Activated T-cell treated with anti-CD3 and anti-CD28 coated beads, Interleukin-2, amount 50 U/mL, for 1 hour (primary cell): Measurements from ENCODE around the gene SMIM35.

Source experiments
- DNase-seq: peaks from one replicate; pipeline ENCODE4 v3.0.0-alpha.2; 2020

Gene SMIM35

DNA sequence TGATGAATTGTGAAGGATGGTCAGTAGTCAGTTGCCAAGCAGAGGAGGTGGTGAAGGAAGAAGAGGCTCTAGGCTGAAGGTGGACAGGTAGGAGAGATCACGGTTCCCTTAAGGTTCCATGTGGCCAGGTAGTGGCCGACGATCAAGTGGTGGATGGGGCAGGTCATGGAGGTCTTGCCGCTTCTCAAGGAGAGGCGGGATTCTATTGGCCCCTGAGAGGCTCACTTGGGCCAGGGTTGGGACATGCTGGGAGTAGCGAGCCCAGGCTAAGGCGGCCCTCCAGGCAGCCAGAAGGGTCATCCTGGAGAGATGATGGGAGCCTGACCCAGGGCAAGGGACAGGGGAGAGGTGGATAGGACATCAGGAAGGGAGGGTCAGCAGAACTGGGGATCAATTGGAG lies 30.8 kb downstream of the SMIM35 start:
- DNase-seq = no peak

DNA sequence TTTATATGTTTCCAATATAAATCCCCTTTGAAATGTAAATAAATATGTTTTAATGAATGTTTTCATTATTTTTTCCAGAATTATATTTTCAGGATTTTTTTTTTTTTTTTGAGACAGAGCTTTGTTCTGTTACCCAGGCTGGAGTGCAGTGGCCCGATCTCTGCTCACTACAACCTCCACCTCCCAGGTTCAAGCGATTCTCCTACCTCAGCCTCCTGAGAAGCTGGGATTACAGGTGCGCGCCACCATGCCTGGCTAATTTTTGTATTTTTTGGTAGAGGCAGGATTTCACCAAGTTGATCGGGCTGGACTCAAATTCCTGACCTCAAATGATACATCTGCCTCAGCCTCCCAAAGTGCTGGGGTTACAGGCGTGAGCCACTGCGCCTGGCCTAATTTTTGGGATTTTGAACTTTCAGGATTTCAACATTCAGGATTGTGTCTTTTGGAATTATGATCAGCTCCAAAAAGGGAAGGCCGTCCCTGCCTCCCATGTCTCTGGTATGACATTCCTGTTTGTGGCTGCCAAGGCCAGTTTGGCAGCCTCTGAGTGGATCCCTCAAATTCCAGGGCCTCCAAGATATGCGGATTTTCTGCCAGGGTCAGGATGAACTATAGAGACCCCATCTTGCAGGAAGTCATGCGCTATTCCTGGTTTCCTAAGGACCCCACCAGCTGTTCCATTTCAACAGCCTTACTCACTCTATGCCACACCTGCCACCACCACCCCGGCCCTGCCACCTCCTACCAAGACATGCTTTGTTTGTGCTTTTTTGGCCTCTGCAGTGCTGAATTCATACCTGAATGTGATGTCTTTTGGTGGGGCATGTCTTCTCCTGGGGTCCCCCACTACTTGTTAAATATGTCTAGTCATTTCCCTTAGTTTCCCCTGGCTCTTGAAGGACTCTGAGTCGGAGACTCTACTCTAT lies 31.8 kb downstream of the SMIM35 start:
- DNase-seq = no peak

DNA sequence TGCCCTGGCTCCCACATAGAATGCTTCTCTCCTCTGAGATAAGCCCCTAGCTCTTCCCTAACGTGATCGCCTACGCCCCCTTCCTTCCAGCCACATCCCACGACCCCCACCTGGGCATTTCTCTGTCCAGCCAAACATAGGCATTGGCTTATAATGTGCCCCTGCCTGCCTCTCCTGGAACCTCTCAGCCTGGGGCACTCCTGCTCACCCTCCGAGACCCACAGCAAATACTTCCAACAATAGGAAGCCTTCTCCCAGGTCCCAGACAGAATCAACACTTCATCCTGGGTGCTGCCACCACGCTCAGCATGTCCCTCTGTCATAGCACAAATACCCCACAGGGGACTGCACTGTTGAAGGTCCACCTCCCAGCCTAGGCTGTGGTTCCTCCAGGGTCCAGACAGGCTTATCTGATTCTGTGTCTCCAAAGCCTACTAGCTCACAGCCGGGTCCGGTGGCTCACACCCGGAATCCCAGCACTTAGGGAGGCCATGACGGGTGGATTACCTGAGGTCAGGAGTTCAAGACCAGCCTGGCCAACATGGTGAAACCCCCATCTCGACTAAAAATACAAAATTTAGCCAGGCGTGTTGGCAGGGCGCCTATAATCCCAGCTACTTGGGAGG lies 34.1 kb downstream of the SMIM35 start:
- peak; percentile 38 for DNase-seq

DNA sequence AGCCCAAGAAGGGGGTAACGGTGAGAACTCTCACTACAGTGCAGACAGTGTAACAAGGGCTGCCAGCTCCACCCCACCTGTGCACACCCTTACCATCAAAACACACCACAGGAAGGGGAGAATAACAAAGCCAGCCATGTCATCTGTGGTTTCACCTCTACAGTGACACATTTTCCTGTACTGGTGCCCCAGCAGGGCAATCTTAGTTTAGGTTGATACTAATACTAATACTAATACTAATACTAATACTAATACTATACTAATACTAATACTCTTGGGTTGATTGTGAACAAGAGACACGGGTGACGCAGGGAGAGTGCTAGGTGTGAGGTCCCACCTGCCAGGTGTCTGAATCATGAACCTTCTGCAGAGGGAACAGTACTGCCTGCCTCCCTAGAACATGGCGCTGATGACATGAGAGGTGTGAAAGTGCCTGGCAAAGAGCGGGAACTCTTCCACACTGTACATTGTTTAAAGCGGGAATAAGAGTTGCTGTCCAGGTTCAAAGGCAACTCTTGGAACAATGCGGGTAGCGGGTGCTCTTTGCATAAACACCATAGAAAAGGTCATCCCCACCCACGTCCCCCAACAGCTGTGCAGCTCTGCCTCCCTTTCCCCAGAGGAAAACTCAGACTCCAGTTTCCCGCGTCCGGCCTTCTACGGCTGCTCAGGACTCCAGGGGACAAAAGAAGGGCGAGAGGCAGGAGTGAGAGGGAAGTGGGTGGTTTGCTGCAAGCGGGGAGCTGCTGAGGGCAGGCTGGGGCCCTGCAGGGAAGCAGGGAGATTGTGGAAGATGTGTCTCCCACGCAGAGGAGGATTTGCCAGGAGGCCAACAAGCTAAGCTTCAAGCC lies 34.9 kb downstream of the SMIM35 start:
- peak; percentile 70 for DNase-seq

- DNase-seq = no peak
These were observed 35.6 kb downstream of the SMIM35 start for GRCh38 chr11:118051136-118051610.

- no peak for DNase-seq
These were observed 36.4 kb downstream of the SMIM35 start for GRCh38 chr11:118050208-118050891.

DNA sequence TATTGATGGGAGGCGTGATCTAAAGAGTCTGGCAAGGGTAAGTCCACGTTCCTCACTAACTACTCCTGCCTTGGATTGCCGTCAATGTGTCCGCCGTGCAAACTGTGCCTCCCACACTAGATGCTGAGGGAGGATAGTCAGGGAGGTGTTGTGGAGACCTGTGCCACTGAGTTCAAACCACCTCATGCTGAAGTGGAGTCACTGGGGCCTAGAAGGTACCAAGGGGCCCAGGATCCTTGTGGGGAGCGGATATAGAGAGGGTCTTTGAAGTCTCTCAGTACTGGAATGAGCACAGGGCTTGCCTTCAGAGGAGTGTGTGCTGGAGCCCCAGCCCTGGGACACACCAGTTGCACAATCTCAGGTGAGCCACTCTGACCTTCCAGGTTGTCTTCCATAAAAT lies 37.0 kb downstream of the SMIM35 start:
- DNase-seq = no peak

GRCh38 chr11:118048472-118049370 lies 38.0 kb downstream of the SMIM35 start:
- DNase-seq = no peak

DNA sequence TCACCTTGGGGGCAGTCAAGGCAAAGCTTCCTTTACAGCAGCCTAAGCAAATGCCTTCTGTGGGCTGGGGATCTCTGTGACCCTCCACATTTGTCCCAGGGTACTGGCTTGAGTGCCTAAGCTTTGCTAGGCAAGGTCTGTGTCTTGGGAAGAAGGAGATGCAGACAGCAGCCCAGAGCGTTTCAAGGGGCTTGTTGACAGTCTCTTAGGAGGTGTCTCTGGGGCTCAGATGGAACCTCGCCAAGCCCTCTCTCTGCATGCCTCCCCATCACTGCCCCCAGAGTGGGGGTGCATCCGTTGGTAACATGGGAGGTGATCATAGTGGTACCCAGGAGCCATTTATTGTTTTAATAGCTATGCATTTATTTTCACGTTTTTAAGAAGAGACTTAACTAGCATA lies 39.0 kb downstream of the SMIM35 start:
- DNase-seq = no peak

GRCh38 chr11:118046964-118047700 lies 39.6 kb downstream of the SMIM35 start:
- no peak for DNase-seq

DNA sequence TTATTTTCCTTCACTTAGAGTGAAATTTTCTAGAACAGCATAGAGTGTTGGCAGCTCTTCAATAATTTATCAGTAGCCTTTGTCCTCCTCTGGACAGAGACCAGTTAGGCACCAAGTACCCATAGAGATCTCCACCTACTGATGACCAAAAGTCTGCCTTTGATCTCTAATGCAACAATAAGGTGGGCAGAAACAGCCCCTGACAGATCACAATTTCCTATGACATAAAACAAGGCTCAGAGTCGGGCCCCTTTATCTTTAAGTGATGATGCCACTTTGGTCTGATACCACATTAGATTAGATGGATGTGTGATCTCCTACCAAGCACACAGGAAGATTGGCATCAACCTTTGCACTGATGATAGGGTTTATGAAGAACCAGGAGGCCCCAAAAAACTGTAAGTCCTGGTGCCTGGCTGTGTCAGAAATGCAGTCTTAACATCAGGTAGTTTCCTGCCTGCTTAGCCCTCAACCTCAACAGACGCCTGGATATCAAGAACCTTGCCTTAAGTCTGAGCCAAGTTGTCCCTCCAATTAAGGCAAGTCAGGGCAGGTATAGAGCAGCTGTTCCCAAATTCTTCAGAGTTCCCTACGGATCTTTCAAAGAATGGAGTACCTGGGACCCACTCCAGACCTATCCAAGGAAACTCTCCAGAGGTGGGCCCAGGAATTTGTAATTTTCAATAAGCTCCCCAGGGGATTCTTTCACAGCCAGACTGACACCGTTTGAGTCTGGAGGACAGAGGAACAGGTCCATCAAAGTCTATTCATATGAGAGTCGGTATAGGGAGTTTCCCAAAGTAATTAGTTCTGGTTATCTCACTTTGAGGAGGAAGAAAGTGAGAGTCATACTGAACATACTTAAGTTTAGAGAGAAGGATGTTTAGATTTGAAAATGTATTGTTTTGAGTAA lies 40.5 kb downstream of the SMIM35 start:
- DNase-seq = peak; percentile 41

GRCh38 chr11:118045191-118045590 lies 41.6 kb downstream of the SMIM35 start:
- no peak for DNase-seq

- DNase-seq = no peak
These were observed 44.0 kb downstream of the SMIM35 start for GRCh38 chr11:118042796-118043195.

GRCh38 chr11:118042141-118042540 lies 44.6 kb downstream of the SMIM35 start:
- DNase-seq = no peak

GRCh38 chr11:118033443-118033842 lies 53.3 kb downstream of the SMIM35 start:
- DNase-seq = no peak

DNA sequence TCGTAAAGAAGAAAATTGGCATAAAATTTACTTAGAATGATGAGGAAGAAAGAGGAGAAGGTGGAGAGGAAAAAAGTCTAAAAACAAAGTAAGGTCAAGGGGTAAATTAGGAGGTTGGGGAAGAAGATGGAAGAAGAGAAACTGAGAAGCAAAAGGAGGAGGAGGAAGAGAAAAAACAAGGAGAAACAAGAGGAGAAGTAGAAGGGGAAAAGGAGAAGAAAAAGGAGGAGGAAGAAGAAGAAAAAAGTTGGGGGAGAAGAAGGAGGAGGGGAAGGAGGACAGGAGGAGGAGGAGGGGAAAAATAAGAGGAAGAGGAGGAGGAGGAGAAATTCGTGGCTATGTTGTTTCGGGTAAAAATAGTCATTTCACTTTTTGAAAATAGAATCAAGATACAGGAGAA lies 58.1 kb downstream of the SMIM35 start:
- no peak for DNase-seq

DNA sequence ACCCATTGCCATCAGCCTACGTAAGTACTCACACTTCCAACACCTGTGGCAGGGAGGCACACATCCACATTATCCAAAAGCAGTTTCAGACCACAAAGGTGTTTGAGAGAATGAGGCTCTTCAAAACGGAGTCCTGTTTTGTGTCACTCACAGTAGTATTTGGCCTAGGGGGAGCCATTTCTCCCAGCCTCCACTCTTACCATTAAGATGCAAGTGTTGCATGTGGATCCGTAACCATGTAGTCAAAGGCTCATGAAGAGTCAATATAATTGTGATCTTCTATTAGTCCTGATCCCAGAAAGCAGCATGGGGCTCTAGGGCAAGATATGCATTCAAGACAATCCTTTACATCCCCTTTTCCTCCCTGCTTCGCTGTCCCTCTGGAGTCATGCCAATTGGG lies 59.1 kb downstream of the SMIM35 start:
- no peak for DNase-seq

DNA sequence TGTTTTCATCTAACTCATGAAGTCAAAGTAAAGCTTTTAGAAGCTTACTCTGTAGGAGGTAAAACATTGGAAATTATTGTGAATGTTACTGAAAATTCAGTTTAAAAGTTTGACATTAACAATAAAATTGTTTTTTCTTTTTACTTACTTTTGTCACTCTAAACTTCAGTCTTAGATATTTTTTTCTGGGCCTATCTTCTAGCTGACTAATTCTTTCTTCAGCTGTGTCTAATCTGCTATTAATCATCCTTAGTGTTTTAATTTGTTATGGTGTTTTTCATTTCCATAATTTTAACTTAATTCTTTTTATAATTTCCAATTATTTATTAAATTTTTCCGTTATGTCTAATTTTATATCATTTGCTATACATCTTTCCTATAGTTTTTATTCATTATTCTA lies 65.6 kb downstream of the SMIM35 start:
- no peak for DNase-seq

GRCh38 chr11:118018401-118018800 lies 68.4 kb downstream of the SMIM35 start:
- no peak for DNase-seq
